HG02678 (cell line): Measurements from ENCODE around the gene IGSF11.
"Not testable (repeated sequence)": the region's sequence is repeated elsewhere in the genome, so short reads cannot be mapped to it uniquely, and the experiment has no call there.

Source experiments
- ATAC-seq: cut with Tn5 transposase; IDR thresholded peaks from one replicate; pipeline ENCODE4 v1.9.1; 2021; ENCODE audit warnings: mild to moderate bottlenecking, moderate library complexity; ENCODE audit not compliant: unreplicated experiment

IGSF11 gene

DNA sequence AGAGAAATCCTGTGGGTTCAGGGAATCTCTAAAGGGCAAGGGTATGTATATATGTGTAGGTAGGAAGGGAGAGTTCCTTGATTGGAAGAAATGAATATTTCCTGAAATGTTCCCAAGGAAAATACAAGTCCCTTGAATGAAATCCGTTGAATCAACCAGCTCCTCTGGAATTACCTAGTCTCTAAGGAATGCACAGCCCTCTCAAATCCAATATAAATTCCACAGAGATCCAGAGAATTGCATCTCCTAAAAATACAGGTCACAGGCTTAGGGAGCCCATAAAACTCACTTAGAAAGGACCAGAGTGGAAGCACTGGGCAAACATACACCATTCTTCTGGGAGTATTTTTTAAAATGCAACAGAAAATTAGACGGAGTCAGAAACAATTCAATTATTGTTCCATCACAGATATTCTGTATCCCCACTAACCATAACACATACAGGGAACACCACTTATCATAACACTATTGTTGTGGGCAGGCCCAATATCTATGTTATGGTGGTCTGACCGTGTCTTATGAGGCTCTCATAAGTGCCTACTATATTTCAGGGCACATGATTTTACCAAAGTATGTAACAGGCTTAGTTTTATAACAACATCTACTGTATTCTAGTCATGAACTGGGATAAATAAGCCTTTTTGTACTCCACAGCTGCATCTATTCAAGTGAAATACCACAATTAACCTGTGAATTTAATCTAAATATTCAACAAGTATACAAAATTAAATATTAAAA lies 43.7 kb downstream of the IGSF11 start:
- ATAC-seq = no peak

DNA sequence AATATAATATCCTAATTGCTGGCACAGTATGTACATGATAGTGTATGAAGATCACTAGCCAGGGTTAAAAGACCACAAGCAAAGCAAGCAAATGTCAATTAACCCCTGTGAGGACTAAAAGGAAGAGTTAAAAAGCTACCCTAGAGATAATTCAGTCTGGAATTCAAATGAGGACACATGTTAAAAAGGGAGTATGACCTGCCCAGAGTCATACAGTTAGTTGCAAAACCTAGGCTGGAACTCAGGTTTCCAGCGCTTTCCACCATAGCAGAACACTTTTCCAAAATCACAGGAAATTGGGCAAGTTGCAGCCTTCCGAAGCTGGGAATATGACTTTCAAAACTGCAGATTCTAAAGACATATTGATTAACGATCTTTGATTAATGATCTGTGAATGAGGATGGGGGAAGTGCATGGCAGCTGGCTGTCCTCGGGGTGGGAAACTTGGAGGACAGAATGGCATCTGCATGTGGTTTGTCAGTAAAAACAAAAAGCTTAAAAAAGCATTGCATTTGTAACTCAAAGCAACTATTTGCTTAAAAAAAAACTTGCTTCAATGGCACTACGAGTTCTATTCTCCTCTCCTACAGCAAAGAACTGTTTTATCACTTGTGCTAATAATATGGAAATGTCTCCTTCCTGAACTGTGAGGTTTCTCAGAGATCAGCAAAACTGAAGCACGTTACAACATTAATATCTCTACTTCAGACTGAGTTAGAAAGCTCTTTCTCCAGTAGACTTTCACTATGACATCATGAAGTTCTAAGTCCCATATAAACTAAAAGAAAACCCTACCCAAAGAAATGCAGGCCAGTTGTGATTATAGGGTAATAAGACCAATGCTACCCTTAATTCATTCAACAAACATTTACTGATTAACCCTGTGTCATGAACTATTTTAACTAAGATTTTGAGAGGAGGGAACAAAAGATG lies 46.2 kb downstream of the IGSF11 start:
- no peak for ATAC-seq

DNA sequence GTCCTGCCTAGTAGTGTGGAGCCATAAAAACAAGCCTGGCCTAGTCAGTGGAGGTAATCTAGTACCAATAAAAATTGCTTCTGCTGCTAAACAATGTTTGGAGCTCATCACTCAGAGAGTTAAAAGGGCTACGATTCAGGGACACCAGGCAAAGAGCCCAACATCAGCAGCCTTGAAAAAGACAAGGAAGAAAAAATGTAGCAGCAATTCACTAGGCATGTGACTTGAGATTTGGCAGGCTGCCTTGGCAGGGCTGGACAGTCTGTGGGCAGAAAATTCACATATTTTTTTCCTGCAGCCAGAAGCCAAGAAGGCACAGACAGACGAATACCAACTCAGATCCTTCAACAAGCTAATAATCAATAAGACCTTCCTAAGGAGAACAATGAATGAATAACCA lies 47.2 kb downstream of the IGSF11 start:
- no peak for ATAC-seq

DNA sequence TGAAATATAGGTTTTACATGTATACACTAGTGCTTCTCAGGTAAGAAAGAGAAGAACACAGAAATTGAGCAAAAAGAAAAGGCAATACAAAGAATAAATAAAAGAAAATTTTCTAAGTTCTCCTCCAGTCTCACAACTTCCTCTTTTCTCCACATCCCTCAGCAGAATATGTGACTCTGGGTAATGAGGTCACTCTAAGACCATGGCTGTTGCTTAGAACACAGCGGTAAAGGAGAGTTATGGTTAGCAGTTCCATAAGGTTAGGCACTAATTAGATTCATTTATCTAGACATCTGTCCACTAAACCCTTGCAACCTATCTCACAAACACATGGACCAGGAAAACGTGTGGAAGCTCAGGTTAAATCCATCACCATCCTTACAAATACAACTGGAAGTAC lies 47.9 kb downstream of the IGSF11 start:
- ATAC-seq = no peak

DNA sequence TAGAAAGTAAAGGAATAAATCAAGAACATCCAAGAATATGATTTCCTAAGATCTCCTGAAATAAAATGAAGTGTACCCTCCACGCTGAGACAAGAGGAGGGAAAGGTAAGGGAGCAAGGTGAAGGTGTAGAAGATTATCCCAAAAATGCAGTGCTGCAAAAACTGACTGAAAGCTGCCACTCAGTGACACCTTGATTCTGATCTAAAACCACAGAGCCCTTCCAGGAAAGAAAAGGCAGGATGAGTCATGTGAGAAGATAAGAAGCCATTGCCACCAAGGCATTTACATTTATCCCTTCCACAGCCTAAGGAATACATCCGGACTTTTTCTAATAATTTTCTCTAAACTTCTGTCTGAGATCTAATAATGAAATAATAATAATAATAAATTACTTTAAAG lies 49.9 kb downstream of the IGSF11 start:
- no peak for ATAC-seq

DNA sequence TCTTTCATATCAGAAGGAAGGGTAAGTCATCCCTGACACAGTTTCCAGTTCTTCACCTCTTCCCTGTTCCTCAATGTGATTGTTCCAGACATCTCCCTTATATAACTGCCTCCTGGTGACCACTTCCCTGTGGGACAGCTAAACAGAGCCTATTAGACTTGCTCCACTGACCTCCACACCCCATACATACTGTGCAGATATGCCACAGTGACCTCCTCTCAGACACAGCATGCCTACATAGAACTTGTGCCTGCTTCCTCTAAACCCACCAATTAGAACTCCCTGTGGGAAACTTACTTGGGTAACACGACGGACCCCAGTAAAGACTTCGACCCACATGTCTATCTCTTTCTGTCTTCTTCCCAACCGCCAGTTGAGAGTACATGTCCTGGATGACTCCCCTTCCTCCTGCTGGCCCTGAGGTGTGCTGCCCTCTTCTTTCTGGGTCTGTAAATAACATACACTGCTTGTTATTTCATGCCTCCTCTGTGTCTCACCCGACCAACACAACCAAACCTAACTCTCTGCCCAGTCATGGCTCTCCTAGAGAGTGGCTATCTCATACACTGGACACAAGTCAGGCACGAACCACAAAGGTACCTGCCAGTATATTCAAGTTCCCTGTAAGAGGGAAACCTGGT lies 53.0 kb downstream of the IGSF11 start:
- no peak for ATAC-seq

DNA sequence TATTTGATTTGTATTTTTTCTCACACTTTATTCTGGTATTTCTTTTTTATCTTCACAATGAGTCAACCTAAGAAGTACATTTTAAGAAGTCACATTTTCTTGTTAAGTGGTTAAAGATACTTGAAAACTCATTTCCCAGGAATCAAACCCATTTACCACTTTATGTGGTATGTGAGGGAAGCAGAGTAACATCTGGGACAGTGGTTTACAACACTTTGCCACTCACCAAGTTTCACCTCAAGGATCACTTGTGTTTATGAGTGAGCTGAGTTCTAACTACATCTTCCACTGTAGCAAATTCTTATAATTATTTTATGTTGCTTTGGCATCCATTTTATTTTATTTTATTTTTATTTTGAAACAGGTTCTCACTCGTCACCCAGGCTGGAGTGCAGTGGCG lies 53.8 kb downstream of the IGSF11 start:
- no peak for ATAC-seq

DNA sequence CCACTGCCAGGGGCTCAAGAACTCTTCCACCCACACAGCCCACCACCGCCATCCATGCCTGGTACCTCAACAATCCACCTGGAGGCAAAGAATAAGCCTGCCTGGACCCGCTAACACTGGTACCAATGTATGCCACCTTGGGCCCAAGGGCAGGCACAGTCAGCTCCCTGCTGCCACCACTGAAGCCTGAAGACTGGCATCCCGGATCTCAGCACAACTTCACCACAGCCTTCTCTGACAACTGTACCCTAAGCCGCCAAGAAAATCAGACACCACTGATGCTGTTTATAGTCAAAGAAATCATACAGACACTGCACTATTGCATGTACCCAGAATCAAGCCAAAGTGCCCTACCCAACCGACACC lies 56.3 kb downstream of the IGSF11 start:
- no peak for ATAC-seq

DNA sequence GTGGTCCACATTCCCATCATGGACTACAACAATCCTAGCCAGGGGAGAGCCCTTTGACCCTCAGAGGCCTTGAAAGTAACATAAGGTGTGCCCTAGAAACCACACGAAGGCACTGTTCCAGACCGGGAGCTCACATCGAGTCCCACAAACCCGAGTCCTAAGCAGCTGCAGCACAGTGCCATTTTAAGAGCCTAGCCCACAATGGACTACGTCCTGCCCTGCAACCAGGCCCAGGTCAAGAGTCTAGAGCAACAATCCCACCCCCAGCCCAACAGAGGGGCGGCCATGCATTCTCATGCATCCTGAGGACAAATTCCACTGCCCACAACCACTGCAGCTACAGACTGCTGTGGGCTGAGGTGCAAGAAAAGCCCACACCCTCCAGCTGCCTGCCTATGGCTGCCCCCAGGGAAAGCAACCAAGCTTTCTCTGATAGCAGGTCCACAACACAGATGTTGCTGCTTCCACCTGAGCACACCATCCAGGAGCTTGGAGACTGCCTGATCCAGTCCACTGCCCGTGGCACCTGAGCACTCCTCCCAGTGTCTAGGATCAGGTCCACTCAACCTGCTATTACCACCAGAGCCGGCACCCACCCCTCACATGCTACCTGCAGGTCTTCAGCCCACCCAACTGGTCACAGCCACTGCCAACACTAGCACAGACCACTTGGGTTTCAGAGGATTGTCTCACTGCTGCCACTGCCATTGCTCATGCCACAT lies 56.8 kb downstream of the IGSF11 start:
- ATAC-seq = no peak

DNA sequence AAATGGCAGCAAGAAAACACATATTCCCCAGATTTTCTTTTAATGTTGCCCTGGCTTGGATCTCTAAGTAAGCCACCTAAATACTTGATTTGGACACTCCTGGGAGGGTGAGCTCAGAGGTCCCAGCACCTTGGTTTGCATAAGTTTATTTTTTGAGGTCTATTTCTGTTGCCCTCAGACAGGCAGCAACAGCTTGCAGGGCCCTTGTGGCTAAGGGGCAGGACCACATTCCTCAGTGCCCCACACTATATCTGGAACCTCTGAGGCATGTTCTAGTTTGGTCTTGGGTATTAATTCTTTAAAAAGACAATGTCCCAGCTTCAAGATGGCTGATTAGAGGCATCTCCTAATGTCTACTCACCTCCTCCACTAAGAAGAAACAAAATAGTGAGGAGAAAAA lies 57.5 kb downstream of the IGSF11 start:
- ATAC-seq = no peak

DNA sequence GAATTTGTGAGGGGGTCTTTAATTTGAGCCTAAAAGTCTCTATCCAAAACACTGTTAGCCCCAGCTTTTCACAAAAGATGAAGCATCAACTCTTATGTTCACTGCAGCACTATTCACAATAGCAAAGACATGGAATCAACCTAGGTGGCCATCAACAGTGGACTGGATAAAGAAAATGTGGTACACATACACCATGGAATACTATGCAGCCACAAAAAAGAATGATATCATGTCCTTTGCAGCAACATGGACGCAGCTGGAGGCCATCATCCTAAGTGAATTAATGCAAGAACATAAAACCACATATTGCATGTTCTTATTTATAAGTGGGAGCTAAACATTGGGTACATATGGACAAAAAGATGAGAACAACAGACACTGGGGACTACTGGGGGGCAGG lies 59.2 kb downstream of the IGSF11 start:
- ATAC-seq = not testable (repeated sequence)

DNA sequence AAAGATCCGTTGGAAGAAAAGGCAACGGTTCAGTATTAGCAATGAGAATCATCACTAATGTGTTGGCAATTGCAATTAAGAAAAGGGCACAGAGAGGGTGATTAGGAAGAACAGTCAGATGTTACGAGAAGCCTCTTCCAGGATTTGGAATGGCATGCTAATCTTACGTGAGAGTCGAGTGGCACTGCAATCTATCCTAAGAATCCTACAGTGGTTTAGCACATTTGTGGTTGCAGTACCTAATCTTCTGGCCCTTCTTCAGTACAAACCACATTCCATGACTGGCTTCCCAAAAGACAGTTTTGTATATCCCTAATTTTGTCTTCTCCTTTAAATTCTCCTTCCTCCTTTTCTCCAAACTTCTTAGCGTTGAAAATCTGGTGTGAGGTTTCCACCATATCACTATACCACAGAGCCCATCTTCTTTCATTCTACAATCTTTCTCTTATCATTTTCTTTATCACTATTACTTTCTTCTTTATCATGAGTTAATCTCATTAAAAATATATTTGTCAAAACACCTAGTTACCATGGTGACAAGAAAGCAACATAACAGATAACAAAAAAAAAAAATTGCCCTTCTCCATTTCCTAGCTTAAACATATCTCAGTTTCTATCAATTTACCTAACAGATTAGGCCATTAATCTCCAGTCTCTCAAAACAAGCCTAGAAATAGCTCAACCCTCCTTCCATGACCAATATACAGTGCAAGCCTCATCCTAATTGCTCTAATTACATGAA lies 60.1 kb downstream of the IGSF11 start:
- no peak for ATAC-seq

DNA sequence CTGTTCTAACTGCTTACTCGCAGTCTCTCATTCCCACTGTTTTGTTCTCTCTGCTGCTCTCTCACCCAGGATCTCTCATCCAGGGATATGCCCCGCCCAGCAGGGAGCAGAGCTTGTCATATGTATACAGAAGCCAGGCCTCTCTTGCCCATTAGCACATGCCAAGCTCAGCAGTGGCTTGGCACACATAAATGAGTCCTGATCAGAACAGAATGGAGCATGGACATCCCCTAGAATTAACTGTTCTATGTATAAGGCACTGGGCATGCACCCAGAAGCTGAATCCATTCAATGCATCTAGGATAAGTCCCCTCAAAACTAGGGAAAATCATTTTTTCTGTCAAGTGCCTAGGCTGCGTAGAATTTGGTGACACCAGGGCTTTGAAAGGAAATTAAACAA lies 61.6 kb downstream of the IGSF11 start:
- no peak for ATAC-seq

DNA sequence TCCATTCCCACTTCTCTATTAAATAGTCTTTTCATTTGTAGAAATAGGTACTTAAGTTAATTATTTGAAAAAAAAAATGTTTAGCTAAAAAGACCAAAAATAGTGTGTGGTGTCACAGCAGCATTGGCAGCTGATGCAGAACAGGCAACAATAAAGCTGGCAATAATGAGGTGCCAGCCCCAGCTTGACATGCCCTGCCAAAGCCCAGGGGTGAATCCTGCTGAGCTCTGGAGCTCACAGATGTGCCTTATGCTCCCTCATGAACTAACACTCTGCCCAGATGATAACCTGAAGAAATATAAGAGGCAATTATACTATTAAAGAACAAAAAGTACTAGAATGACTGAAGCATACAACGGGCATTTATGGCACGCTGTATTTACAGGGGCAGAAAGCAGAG lies 63.8 kb downstream of the IGSF11 start:
- no peak for ATAC-seq

DNA sequence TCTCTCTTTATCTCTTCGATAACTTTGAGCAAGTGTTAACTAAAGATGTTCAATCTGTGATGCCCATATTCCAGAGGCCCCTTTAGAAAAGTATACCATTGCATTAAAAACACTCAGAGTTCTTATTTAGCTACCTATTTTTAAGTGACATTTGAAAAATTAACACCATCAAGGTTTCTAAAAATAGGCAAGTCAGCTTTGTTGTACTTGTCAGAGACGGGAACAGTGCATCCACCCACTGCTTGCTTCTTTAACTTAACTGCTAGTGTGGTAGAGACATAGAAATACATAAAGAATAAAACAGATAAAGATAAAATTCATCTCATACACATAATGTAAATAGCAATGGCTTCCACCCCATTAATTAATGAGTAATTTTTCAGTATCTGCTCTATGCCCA lies 66.0 kb downstream of the IGSF11 start:
- no peak for ATAC-seq

DNA sequence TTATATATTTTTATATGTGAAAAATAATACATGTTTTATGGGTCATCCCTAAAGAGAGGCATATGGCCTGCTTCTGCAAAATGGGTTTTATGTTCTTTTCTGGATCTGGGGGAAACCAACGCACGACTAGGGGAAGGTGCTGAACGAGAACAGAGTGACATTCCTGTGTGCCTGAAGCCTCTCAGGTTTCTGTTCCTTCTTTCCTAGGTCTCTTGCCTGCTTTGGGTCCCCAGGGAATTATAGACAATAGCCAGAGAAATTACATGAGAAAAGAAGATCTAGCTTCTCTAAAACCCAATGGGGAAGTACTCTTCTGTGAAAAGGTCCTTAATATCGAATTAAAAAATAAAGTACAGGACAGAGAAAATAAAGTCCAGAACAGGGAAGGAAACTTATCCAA lies 66.5 kb downstream of the IGSF11 start:
- ATAC-seq = no peak

DNA sequence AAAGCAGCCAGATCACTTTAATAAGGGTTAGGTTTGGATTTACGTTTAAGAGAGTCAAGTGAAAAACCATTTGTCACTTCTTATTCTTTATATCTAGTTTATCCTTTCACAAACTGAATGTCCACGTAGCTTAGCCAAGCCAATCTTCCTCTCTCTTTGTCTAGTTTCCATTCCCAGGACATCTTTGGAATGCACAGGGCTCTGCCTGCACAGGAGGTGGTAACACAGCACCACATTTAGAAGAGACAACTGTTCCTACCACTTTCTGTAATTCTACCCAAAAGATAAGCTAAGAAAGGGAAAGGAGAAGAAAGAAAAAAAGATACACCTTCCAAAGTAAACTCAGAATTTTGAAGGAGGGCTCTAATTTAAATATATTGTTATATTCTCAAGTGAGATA lies 67.9 kb downstream of the IGSF11 start:
- ATAC-seq = no peak

DNA sequence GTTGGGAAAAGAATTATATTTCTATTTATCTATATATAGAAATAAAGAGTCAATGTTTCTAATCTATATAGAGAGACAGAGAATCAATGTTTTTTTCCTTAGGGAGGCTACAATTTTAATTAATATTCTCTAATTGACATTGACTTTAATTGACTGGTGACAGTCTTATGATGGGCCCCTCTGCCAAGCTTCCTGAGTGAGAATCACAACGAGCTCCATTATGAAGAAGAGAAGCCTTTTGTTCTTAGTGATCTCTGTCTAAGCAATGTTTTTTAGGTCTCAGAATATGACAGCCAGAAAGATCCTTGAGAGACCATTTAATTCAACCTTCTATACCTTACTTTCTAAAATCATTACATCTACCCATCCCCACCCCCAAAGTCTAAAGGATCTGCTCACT lies 70.9 kb downstream of the IGSF11 start:
- ATAC-seq = no peak

DNA sequence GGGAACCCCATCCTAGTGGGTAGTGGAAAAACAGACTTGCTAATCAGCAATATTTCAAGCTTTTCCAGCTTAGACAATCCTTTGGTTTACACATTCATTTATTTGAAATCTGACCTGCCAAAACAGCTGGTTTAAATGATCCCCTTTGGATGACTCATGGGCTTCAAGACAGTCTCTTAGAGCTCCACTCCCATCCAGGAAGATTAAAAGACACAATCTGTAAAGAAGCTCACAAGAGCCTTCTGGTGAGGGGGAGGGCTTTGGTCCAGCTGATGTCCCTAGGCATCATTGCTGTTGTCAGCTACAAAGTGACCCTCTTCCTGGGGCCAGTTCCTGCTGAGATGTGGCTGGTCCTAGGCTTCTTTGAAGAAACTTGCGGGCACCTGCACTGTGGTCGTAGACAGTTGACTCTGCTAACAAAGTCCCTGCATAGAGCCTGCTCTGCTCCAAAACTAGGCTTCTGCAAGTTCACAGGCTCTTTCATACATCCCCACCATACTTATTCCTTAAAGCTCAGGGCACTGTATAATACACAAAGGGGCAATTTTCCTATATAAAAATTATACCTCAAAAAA lies 73.7 kb downstream of the IGSF11 start:
- no peak for ATAC-seq

DNA sequence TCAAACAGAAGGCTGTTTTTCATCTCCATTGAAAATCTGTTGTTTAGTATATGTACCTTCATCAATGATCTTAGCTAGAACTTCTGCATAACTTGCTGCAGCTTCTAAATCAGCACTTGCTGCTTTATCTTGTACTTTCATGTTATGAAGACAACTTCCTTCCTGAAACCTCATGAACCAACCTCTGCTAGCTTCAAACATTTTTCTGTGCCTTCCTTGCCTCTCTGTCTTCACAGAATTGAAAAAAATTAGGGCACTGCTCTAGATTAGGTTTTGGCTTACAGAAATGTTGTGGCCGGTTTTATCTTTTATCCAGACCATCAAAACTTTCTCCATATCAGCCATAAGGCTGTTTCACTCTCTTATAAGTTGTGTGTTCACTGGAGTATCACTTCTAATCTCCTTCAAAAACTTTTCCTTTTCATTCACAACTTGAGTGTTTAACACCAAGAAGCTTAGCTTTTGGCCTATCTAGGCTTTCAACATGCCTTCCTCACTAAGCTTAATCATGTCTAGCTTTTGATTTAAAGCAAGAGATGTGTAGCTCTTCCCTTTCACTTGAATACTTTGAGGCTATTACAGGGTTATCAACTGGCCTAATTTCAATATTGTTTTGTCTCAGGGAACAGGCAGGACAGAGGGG lies 78.6 kb downstream of the IGSF11 start:
- ATAC-seq = no peak
